ENCODE data around the gene SMIM31. TPM values are rescaled to one million over a fixed set of nuclear protein-coding genes. Genes with fewer than 3 reads are reported as not detected.

SMIM31 gene
- polyA plus RNA-seq, 4 donors: 16.7 to 86.1 (median 33.0) TPM

DNA sequence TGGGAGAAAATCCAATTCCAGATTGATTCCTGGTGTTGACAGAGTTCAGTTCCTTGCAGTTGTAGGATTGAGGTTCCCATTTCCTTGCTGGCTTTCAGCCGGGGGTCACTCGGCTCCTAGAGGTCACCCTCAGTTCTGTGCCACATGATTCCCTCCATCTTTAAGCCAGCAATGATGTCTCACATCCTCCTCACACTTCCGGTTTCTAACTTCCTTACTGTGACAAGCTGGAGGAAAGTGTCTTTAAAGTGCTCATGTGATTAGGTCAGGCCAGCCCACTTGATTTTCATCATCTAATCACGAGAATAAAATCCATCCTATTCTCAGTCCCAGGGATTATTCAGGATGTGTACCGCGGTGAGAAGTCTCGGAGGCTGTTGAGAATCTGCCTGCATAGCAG, 19.4 kb upstream of the SMIM31 start:
- FAIRE-seq (no peak), DNase-seq (no peak)
- no peaks in the 10 kb centered on the region for H3K27me3 ChIP-seq (ENCODE audit: control insufficient read depth in 3 of 3, insufficient read depth in 3 of 3, low read length in 3 of 3)
- H3K27ac ChIP-seq (ENCODE audit: low read depth in 1 of 3, low read length in 2 of 3): no peak overlapping the region
- no peaks in the 10 kb centered on the region for H3K36me3 ChIP-seq (ENCODE audit: control insufficient read depth in 3 of 3, insufficient read depth in 2 of 3, low read depth in 1 of 3, low read length in 3 of 3)
- H3K4me3 ChIP-seq (ENCODE audit: low read depth in 1 of 3, low read length in 3 of 3): no peak overlapping the region
- WGBS, 3 donors: 58 to 72% (median 64%) methylated on average over 7 of the region's 7 CpGs
- H3K9me3 ChIP-seq (ENCODE audit: control insufficient read depth in 2 of 2, insufficient read depth in 1 of 2, low read depth in 1 of 2, low read length in 1 of 2): no peaks in the 10 kb centered on the region
- H3K4me1 ChIP-seq (ENCODE audit: control insufficient read depth in 3 of 3, insufficient read depth in 2 of 3, low read depth in 1 of 3, low read length in 2 of 3): no peaks in the 10 kb centered on the region

DNA sequence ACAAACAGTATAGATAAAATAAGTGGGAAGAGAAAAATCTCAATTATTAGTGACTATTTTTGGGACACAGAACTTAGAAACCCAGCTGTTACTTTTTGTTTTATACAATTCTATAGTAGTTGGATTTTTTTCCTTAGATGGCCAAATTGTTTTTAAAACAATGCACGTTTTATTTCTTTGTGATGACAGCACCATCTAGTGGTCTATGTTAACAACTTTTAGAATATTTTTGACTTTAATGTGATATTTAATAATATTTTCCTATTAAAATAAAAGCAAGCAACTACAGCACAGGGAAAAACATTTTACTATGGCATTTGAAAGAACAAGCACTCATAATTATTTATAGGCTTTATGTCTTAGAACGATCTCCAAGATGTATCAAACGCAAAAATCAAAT, 5.6 kb upstream of the SMIM31 start:
- Histone ChIP-seq H3K9me3 (ENCODE audit: control insufficient read depth in 2 of 2, insufficient read depth in 1 of 2, low read depth in 1 of 2, low read length in 1 of 2) (peaks cover 0 to 10% of the 10 kb centered on the region in 2 donors), H3K4me1 (ENCODE audit: control insufficient read depth in 3 of 3, insufficient read depth in 2 of 3, low read depth in 1 of 3, low read length in 2 of 3) (no peaks in the 10 kb centered on the region), H3K27ac (ENCODE audit: low read depth in 1 of 3, low read length in 2 of 3) (no peak overlapping the region), H3K27me3 (ENCODE audit: control insufficient read depth in 3 of 3, insufficient read depth in 3 of 3, low read length in 3 of 3) (no peaks in the 10 kb centered on the region), H3K4me3 (ENCODE audit: low read depth in 1 of 3, low read length in 3 of 3) (no peak overlapping the region), H3K36me3 (ENCODE audit: control insufficient read depth in 3 of 3, insufficient read depth in 2 of 3, low read depth in 1 of 3, low read length in 3 of 3) (no peaks in the 10 kb centered on the region)
- peak; percentile 68 for FAIRE-seq
- DNase-seq: no peak
- 41 to 52% (median 43%) methylated on average over 3 of the region's 3 CpGs for WGBS, 3 donors

DNA sequence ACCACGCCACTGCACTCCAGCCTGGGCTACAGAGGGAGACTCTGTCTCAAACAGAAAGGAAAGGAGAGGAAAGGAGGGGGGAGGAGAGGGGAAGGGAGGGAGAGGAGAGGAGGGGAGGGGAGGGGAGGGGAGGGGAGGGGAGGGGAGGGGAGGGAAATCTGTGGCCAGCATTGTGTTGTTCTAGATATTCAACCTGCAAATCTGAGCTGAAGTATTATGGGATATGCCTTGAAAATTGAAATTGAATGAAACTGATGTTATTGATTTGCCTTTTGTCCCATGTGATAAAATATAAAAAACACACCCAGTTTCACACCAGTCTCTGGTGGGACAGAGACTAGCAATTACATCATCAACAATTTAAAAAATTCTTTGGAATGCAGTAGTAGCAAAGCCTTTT, 1.5 kb downstream of the SMIM31 start:
- 0 to 60% (median 45%) methylated on average over 1 of the region's 1 CpG for WGBS, 3 donors
- Histone ChIP-seq H3K9me3 (ENCODE audit: control insufficient read depth in 2 of 2, insufficient read depth in 1 of 2, low read depth in 1 of 2, low read length in 1 of 2) (peaks cover 0 to 10% of the 10 kb centered on the region in 2 donors), H3K36me3 (ENCODE audit: control insufficient read depth in 3 of 3, insufficient read depth in 2 of 3, low read depth in 1 of 3, low read length in 3 of 3) (no peaks in the 10 kb centered on the region), H3K4me3 (ENCODE audit: low read depth in 1 of 3, low read length in 3 of 3) (peak overlapping the region in 2 of 3 donors; percentile 22 to 46), H3K27me3 (ENCODE audit: control insufficient read depth in 3 of 3, insufficient read depth in 3 of 3, low read length in 3 of 3) (no peaks in the 10 kb centered on the region), H3K27ac (ENCODE audit: low read depth in 1 of 3, low read length in 2 of 3) (peak overlapping the region; percentile 27 to 96 (median 41)), H3K4me1 (ENCODE audit: control insufficient read depth in 3 of 3, insufficient read depth in 2 of 3, low read depth in 1 of 3, low read length in 2 of 3) (peaks cover 0 to 3% (median 3%) of the 10 kb centered on the region in 3 donors)
- FAIRE-seq (no peak), DNase-seq (peak in 1 of 2 donors; percentile 68)

DNA sequence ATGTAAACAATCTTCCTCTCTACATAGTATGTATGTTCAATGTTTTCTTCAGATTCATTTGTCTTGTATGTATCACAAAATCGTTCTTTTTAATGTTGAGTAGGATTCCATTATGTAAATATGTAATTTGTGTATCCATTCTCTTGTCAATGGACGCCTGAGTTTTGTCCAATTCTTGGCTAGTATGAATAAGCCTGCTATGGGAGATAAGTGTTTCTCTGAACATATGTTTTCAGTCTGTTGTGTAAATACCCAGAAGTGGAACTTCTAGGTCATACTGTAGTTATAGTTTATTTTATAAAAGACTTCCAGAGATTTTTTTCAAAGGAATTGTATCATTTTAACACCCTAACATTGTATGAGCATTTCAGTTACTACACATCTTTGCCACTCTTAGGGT, 2.8 kb downstream of the SMIM31 start:
- WGBS, 3 donors: 7 to 32% (median 16%) methylated on average over 2 of the region's 2 CpGs
- Histone ChIP-seq H3K27ac (ENCODE audit: low read depth in 1 of 3, low read length in 2 of 3) (peak overlapping the region in 1 of 3 donors; percentile 20), H3K9me3 (ENCODE audit: control insufficient read depth in 2 of 2, insufficient read depth in 1 of 2, low read depth in 1 of 2, low read length in 1 of 2) (peaks cover 0 to 10% of the 10 kb centered on the region in 2 donors), H3K4me3 (ENCODE audit: low read depth in 1 of 3, low read length in 3 of 3) (peak overlapping the region in 1 of 3 donors; percentile 26), H3K4me1 (ENCODE audit: control insufficient read depth in 3 of 3, insufficient read depth in 2 of 3, low read depth in 1 of 3, low read length in 2 of 3) (peaks cover 0 to 11% (median 3%) of the 10 kb centered on the region in 3 donors), H3K27me3 (ENCODE audit: control insufficient read depth in 3 of 3, insufficient read depth in 3 of 3, low read length in 3 of 3) (no peaks in the 10 kb centered on the region), H3K36me3 (ENCODE audit: control insufficient read depth in 3 of 3, insufficient read depth in 2 of 3, low read depth in 1 of 3, low read length in 3 of 3) (no peaks in the 10 kb centered on the region)
- FAIRE-seq (no peak), DNase-seq (no peak)

DNA sequence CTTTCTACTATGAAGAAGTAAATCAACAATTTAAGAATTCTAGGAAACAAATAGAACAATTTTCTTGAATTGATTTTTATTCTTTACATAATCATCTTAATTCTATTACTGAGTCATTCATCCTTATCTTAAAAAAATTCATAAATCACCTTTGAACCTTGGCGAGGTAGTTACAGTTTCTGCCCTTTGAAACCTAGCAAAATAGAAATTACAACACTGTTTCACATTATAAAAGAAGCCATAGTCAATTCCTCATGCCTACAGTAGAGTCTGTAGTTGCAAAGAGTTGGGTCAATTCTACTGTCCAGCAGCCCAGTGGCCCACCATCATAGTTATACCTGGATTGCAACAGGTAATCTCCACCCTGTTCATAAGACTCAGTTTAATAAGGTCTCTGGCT, 7.3 kb downstream of the SMIM31 start:
- FAIRE-seq (peak; percentile 53), DNase-seq (peak; percentile 76 to 83)
- Histone ChIP-seq H3K27ac (ENCODE audit: low read depth in 1 of 3, low read length in 2 of 3) (peak overlapping the region; percentile 46 to 84 (median 83)), H3K4me1 (ENCODE audit: control insufficient read depth in 3 of 3, insufficient read depth in 2 of 3, low read depth in 1 of 3, low read length in 2 of 3) (peaks cover 0 to 15% (median 5%) of the 10 kb centered on the region in 3 donors), H3K36me3 (ENCODE audit: control insufficient read depth in 3 of 3, insufficient read depth in 2 of 3, low read depth in 1 of 3, low read length in 3 of 3) (no peaks in the 10 kb centered on the region), H3K27me3 (ENCODE audit: control insufficient read depth in 3 of 3, insufficient read depth in 3 of 3, low read length in 3 of 3) (no peaks in the 10 kb centered on the region), H3K4me3 (ENCODE audit: low read depth in 1 of 3, low read length in 3 of 3) (no peak overlapping the region), H3K9me3 (ENCODE audit: control insufficient read depth in 2 of 2, insufficient read depth in 1 of 2, low read depth in 1 of 2, low read length in 1 of 2) (no peaks in the 10 kb centered on the region)
- 15 to 51% (median 32%) methylated on average over 1 of the region's 1 CpG for WGBS, 3 donors

DNA sequence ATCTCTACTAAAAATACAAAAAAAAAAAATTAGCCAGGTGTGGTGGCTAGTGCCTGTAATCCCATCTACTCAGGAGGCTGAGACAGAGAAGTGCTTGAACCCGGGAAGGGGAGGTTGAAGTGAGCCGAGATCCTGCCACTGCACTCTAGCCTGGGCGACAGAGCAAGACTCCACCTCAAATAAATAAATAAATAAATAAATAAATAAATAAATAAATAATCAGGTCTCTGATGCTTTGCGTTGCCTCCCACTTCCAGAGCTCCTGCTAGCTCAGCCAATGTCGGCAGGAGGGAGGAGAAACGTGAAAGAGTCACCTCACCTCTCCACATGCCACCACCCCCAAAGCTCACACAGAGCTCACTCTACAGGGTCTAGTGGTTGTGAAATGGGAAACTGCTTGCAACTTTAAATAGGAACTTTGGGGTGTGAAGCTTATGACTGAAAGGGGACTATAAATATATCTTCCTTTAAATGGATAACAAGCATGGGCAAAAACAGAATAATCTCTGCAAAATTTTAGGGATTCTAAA, 7.9 kb downstream of the SMIM31 start:
- Histone ChIP-seq H3K36me3 (ENCODE audit: control insufficient read depth in 3 of 3, insufficient read depth in 2 of 3, low read depth in 1 of 3, low read length in 3 of 3) (no peaks in the 10 kb centered on the region), H3K27me3 (ENCODE audit: control insufficient read depth in 3 of 3, insufficient read depth in 3 of 3, low read length in 3 of 3) (no peaks in the 10 kb centered on the region), H3K4me3 (ENCODE audit: low read depth in 1 of 3, low read length in 3 of 3) (no peak overlapping the region), H3K9me3 (ENCODE audit: control insufficient read depth in 2 of 2, insufficient read depth in 1 of 2, low read depth in 1 of 2, low read length in 1 of 2) (no peaks in the 10 kb centered on the region), H3K27ac (ENCODE audit: low read depth in 1 of 3, low read length in 2 of 3) (peak overlapping the region; percentile 46 to 84 (median 83)), H3K4me1 (ENCODE audit: control insufficient read depth in 3 of 3, insufficient read depth in 2 of 3, low read depth in 1 of 3, low read length in 2 of 3) (peaks cover 0 to 15% (median 5%) of the 10 kb centered on the region in 3 donors)
- no peak for FAIRE-seq
- 49 to 82% (median 56%) methylated on average over 6 of the region's 6 CpGs for WGBS, 3 donors
- DNase-seq: no peak

DNA sequence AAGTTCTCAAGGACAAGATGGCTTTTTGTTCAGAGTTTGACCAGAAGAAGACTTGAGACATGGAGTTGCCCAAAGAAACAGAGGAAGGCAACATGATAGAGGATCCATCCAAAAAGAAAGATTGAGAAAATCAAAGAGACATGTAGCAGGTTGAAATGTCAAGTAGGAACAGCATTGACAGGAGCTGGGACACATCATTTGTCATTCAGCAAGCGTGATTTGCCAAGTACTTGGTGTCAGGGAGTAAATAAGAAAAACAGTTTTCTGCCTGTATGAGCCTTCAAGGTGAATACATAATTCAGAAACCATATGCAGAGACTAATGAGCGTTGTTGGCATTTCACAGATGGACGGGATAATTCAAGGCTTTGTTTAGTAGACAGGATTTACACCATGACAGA, 11.2 kb downstream of the SMIM31 start:
- no peaks in the 10 kb centered on the region for H3K9me3 ChIP-seq (ENCODE audit: control insufficient read depth in 2 of 2, insufficient read depth in 1 of 2, low read depth in 1 of 2, low read length in 1 of 2)
- FAIRE-seq (no peak), DNase-seq (no peak)
- no peaks in the 10 kb centered on the region for H3K36me3 ChIP-seq (ENCODE audit: control insufficient read depth in 3 of 3, insufficient read depth in 2 of 3, low read depth in 1 of 3, low read length in 3 of 3)
- peaks cover 0 to 12% (median 2%) of the 10 kb centered on the region in 3 donors for H3K4me1 ChIP-seq (ENCODE audit: control insufficient read depth in 3 of 3, insufficient read depth in 2 of 3, low read depth in 1 of 3, low read length in 2 of 3)
- H3K4me3 ChIP-seq (ENCODE audit: low read depth in 1 of 3, low read length in 3 of 3): no peak overlapping the region
- no peak overlapping the region for H3K27ac ChIP-seq (ENCODE audit: low read depth in 1 of 3, low read length in 2 of 3)
- WGBS, 3 donors: 67 to 79% (median 77%) methylated on average over 3 of the region's 3 CpGs
- H3K27me3 ChIP-seq (ENCODE audit: control insufficient read depth in 3 of 3, insufficient read depth in 3 of 3, low read length in 3 of 3): no peaks in the 10 kb centered on the region

DNA sequence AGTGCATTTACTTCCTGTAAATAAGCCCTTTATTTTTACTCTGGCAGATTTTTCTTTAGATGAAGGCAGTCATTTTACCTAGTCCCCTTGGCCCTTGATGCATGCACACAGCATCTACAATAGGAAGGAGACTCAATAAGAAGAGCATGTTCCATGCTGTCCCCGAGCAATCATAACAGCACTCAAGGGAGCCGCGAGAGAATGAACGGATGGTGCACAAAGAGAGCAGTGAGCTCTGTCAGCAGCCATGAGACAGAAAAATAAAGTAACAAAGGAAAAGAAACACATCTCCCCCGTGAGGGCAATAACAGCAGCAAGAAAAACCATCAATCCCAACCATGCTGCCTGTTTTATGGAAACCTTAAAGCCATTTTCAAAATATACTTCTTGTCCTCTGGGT, 11.9 kb downstream of the SMIM31 start:
- H3K27ac ChIP-seq (ENCODE audit: low read depth in 1 of 3, low read length in 2 of 3): no peak overlapping the region

DNA sequence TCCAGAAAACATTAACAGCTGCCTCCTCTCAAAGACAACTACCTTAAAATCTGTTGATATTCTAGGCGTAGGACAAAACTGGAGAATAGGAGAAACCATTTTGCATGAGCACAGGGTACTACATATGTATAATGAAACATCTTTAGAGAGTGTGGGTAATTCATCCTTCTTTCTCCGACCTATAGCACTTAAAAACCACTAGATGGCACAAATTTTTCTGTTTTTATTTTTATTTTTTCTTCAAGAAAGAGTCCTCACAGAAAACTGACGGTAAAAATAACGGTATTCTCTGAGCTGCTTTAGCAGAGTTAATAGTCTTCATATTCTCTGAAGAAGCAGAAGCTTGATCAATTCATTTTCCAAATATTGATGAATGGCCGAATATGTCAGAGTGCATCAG, 14.6 kb downstream of the SMIM31 start:
- Histone ChIP-seq H3K36me3 (ENCODE audit: control insufficient read depth in 3 of 3, insufficient read depth in 2 of 3, low read depth in 1 of 3, low read length in 3 of 3) (no peaks in the 10 kb centered on the region), H3K9me3 (ENCODE audit: control insufficient read depth in 2 of 2, insufficient read depth in 1 of 2, low read depth in 1 of 2, low read length in 1 of 2) (no peaks in the 10 kb centered on the region), H3K27ac (ENCODE audit: low read depth in 1 of 3, low read length in 2 of 3) (no peak overlapping the region), H3K4me3 (ENCODE audit: low read depth in 1 of 3, low read length in 3 of 3) (no peak overlapping the region), H3K4me1 (ENCODE audit: control insufficient read depth in 3 of 3, insufficient read depth in 2 of 3, low read depth in 1 of 3, low read length in 2 of 3) (no peaks in the 10 kb centered on the region), H3K27me3 (ENCODE audit: control insufficient read depth in 3 of 3, insufficient read depth in 3 of 3, low read length in 3 of 3) (no peaks in the 10 kb centered on the region)
- 58 to 79% (median 61%) methylated on average over 5 of the region's 5 CpGs for WGBS, 3 donors
- DNase-seq (no peak), FAIRE-seq (no peak)

More for the DNA sequence above, 11.9 kb downstream of the SMIM31 start:
- Histone ChIP-seq H3K4me1 (ENCODE audit: control insufficient read depth in 3 of 3, insufficient read depth in 2 of 3, low read depth in 1 of 3, low read length in 2 of 3) (peaks cover 0 to 9% (median 2%) of the 10 kb centered on the region in 3 donors), H3K27me3 (ENCODE audit: control insufficient read depth in 3 of 3, insufficient read depth in 3 of 3, low read length in 3 of 3) (no peaks in the 10 kb centered on the region), H3K4me3 (ENCODE audit: low read depth in 1 of 3, low read length in 3 of 3) (no peak overlapping the region), H3K36me3 (ENCODE audit: control insufficient read depth in 3 of 3, insufficient read depth in 2 of 3, low read depth in 1 of 3, low read length in 3 of 3) (no peaks in the 10 kb centered on the region), H3K9me3 (ENCODE audit: control insufficient read depth in 2 of 2, insufficient read depth in 1 of 2, low read depth in 1 of 2, low read length in 1 of 2) (no peaks in the 10 kb centered on the region)
- WGBS, 3 donors: 46 to 86% (median 86%) methylated on average over 5 of the region's 5 CpGs
- no peak for DNase-seq
- no peak for FAIRE-seq

Data from small intestine (tissue), 7 donors.